ENCODE data around the gene PDCD10.

Gene PDCD10

GRCh38 chr3:167675848-167676247 lies 58.8 kb downstream of the PDCD10 start:
- DNase-seq (ENCODE audit: low spot score), result no peak
- in situ Hi-C loops (cut with MboI; ENCODE audit: low pct_unique_long_range_greater_than_20kb, low sequenced_read_pairs, unreplicated experiment), result no loop called here
- no peak for TF ChIP-seq CTCF (IDR thresholded peaks at IDR 0.05; ENCODE audit: extremely low read depth, insufficient read depth, missing control alignments)

- in situ Hi-C loops (cut with MboI; ENCODE audit: low pct_unique_long_range_greater_than_20kb, low sequenced_read_pairs, unreplicated experiment), result no loop called here
- DNase-seq (ENCODE audit: low spot score), result no peak
- no peak for TF ChIP-seq CTCF (IDR thresholded peaks at IDR 0.05; ENCODE audit: extremely low read depth, insufficient read depth, missing control alignments)
These were observed 61.5 kb downstream of the PDCD10 start for GRCh38 chr3:167673221-167673620.

- in situ Hi-C loops (cut with MboI; ENCODE audit: low pct_unique_long_range_greater_than_20kb, low sequenced_read_pairs, unreplicated experiment), result no loop called here
- DNase-seq (ENCODE audit: low spot score), result no peak
- no peak for TF ChIP-seq CTCF (IDR thresholded peaks at IDR 0.05; ENCODE audit: extremely low read depth, insufficient read depth, missing control alignments)
These were observed 62.7 kb downstream of the PDCD10 start for GRCh38 chr3:167671878-167672427.

GRCh38 chr3:167669699-167670098 lies 65.0 kb downstream of the PDCD10 start:
- in situ Hi-C loops (cut with MboI; ENCODE audit: low pct_unique_long_range_greater_than_20kb, low sequenced_read_pairs, unreplicated experiment), result no loop called here
- no peak for DNase-seq (ENCODE audit: low spot score)

GRCh38 chr3:167668651-167669050 lies 66.0 kb downstream of the PDCD10 start:
- in situ Hi-C loops (cut with MboI; ENCODE audit: low pct_unique_long_range_greater_than_20kb, low sequenced_read_pairs, unreplicated experiment), result no loop called here
- TF ChIP-seq CTCF (IDR thresholded peaks at IDR 0.05; ENCODE audit: extremely low read depth, insufficient read depth, missing control alignments), result no peak

More at GRCh38 chr3:167669699-167670098, 65.0 kb downstream of the PDCD10 start:
- TF ChIP-seq CTCF (IDR thresholded peaks at IDR 0.05; ENCODE audit: extremely low read depth, insufficient read depth, missing control alignments), result no peak

GRCh38 chr3:167666563-167666962 lies 68.1 kb downstream of the PDCD10 start:
- in situ Hi-C loops (cut with MboI; ENCODE audit: low pct_unique_long_range_greater_than_20kb, low sequenced_read_pairs, unreplicated experiment), result no loop called here
- DNase-seq (ENCODE audit: low spot score), result no peak
- TF ChIP-seq CTCF (IDR thresholded peaks at IDR 0.05; ENCODE audit: extremely low read depth, insufficient read depth, missing control alignments), result no peak

More at GRCh38 chr3:167668651-167669050, 66.0 kb downstream of the PDCD10 start:
- no peak for DNase-seq (ENCODE audit: low spot score)
